NCI-H1105 (cell line): Measurements from ENCODE around the gene GCG.
A peak's percentile ranks its signal among the peaks of the same experiment; 100 is the strongest.

ENCODE experiments used
- DNase-seq: peaks from one replicate; lab custom pipeline; 2025; lab: John Stamatoyannopoulos, UW

The GCG gene

GRCh38 chr2:162149466-162149865, 2.6 kb downstream of the GCG start:
- DNase-seq: no peak

GRCh38 chr2:162148956-162149355, 3.1 kb downstream of the GCG start:
- DNase-seq: no peak

GRCh38 chr2:162143969-162144368, 8.1 kb downstream of the GCG start:
- DNase-seq: no peak

- DNase-seq: no peak
These were observed 13.7 kb downstream of the GCG start for GRCh38 chr2:162138310-162138709.

DNA sequence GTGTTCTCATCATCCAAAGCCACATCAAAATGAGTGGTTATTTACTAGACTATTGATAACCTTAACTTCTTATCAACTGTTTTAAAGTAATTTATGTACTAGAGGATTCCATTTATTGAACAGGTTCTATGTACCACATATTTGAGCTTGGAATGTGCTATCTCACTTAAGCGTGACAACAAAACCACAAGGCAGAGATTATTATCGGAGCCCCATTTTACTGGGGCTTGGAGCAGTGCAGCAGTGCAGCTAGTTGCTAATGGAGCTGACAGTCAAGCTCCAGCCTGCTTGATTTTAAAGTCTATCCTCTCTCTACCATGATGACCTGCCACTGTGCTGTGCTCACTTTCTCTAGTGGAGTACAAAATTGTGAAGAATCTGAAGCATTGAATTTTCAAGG, 24.6 kb downstream of the GCG start:
- DNase-seq: no peak

- DNase-seq: no peak
These were observed 25.5 kb downstream of the GCG start for GRCh38 chr2:162126527-162126926.

GRCh38 chr2:162126111-162126519, 25.9 kb downstream of the GCG start:
- no peak for DNase-seq

GRCh38 chr2:162125138-162125537, 26.9 kb downstream of the GCG start:
- DNase-seq: no peak

- peak; percentile 45 for DNase-seq
These were observed 28.0 kb downstream of the GCG start for GRCh38 chr2:162123806-162124758.

DNA sequence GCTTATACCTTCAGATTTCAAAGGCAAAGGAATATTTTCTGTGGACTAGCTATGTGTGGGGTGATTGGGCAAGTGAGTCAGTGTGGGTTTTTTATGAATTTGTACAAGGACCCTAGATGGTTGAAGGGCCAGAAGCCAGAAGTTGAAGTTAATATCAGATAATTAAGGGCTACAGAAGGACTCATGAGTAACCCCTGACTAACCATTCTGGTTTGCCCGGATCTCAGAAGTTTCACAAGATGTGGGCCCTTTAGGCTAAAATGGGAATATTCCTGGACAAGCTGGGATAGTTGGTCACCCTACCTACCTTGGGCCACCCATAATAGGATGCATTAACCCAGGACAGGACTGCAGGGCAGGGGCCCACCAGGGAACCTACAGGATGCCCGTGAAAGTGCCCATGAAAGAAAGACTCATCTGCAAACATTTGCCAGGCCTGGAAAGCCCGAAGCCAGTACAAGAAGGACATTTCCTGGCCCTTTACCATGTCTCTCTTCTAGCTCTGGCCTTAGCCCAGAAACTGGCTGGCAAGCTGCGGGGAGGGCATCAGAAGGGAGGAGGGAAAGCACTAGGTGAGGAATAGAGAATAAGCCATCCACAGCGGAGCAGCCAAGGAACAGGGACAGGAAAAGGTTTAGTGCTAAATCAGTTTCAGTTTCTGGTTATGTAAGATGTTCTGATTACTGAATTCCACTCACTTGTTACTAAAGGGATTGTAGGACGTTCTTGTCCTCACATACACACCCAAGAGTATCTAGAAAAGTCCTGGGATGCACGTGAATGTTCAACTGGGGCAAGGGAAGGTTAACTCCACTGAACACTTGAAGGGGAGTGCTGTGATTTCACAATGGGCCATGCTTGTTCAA, 33.6 kb downstream of the GCG start:
- no peak for DNase-seq

GRCh38 chr2:162116352-162116751, 35.7 kb downstream of the GCG start:
- DNase-seq: no peak

GRCh38 chr2:162115076-162115475, 37.0 kb downstream of the GCG start:
- DNase-seq: no peak

GRCh38 chr2:162114271-162114670, 37.8 kb downstream of the GCG start:
- no peak for DNase-seq

- DNase-seq: no peak
These were observed 38.3 kb downstream of the GCG start for GRCh38 chr2:162113776-162114168.

DNA sequence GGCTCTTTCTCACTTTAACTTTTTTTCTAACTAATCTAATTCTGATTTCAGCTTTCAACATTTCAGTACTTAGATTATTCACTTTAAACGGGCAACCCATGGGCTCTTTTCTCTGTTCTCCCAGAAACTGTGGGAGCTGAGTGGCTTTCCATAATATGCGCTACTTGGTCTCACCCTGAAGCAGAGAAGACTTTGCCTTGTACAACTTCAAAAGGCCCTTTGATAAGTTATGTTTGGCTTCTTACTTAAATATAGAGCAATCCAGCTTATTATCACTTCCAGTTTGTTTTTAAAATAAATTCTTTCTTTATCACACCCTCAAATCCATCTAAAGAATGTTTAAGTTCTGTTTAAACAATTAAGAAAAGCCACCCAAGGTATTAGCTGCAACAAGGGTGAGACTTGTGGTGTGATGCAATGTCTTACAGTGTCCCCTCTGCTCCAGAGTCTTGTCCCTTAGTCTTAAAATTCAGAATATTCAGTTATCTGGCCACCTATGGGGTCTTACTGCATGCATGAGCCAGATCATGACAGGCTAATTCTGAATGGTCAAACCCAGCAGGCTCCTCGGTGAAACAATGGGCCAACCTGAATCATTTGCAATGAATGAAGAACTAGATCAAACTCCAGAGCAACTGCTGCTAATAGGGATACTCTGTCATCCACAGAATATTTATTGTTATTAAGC, 38.8 kb downstream of the GCG start:
- DNase-seq: no peak

DNA sequence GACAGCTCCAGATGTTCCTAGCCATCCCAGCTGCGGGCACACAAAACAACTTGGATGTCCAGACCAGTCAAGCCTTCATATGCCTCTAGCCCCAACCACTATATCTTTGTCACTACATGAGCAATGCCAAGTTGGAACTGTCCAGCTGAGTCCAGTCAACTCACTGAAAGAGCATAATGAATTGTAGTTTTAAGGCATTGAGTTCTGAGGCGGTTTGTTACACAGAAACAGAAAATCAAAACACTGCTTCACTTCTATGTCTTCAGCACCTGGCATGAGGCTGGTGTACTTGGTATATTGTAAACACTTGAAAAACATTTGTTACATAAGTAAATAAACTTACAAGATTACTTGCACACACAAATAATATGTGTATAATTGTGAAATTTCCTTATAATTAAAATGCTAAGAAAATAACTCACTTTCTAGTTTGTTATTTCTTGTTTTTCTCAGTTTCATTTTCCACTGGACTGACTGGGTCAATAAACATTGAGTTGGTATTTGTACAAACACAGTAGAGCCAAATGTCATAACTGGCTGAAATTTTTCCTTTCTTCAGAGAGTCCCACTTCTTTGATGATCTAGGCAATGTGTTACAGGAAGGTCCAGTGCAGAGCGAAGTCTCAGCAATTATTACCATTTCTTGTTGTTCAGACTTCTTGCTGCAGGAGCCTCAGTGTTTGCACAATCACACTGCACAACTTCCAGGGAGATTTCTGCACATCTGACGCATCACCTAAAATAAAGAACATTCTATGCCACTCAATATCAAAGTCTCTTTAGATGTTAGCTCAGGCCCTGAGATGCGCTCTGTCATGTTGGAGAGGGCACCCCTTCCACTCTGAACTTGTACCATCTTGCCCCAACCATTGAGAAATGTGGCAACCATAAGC, 39.8 kb downstream of the GCG start:
- DNase-seq: no peak

GRCh38 chr2:162107361-162107901, 44.6 kb downstream of the GCG start:
- DNase-seq: no peak

DNA sequence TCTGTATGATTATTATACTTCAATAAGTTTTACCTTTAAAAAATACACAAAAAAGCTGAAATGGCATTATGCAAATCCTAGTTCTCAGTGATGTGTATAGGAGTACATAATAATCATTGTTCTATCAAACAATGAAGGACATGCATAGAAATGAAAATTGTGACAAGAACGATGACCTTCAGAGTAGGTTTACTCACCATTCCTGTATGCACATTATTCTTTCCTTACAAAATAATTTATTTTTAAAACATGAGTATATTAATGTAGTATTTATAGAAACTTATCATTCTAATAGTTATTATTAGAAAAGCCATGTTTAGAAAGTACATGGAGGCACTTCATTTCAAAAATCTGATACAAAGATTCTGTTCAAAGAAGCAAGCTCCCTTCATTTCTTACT, 45.3 kb downstream of the GCG start:
- no peak for DNase-seq

- no peak for DNase-seq
These were observed 45.9 kb downstream of the GCG start for GRCh38 chr2:162106146-162106551.

DNA sequence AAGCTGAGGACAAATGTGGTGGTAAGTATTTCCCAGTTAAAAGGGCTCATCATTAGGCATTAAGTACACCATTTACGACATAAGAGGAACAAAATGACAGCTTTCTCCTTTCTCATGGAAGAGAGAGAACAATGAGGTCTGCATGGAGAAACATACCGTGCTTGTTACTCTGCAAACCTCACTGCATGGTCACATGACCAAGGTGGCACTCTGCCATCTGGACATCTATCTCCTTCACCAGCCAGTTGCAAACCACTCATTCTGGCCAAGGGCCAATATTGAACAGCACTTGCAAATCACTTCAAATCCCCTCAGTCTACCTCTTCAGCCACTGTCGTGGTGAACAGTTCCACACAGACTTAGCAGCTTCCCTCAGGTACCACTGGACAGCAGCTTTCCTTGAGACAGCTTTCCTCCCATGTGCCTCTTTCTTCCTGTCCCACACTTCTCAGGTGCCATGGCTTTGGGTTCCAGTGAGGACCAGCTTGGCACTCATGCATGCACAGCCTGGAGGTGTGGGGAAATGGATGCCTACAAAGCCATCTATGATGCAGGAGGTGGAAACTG, 48.5 kb downstream of the GCG start:
- peak; percentile 84 for DNase-seq

- no peak for DNase-seq
These were observed 51.5 kb downstream of the GCG start for GRCh38 chr2:162100579-162100978.
